K562 (cell line): ENCODE data around the gene HOXD13. TPM values are rescaled to one million over a fixed set of nuclear protein-coding genes. Genes with fewer than 3 reads are reported as not detected.

Experiments
- ATAC-seq: fragments of 200-7000 bp; cut with Tn5 transposase; 3 replicates; pipeline ENCODE4 v1.9.1; 2020; ENCODE audit warnings: moderate library complexity
- BruUV-seq: library from RNA; stranded (reverse); fragments of 400-500 nt; replicated peaks from 2 replicates; lab custom pipeline; 2021; lab: Mats Ljungman, UMichigan
- CTCF ChIA-PET: fragments of 300-600 bp; formaldehyde crosslinking; extraction: SDS; loops from one replicate; lab custom pipeline; 2021; ENCODE audit warnings: low intra/inter-chr PET ratio; lab: Yijun Ruan, JAX
- POLR2A ChIA-PET: fragments of 300-600, 350-650 bp; sonication (Branson Sonifier 250); formaldehyde crosslinking; extraction: SDS; loops from one replicate; lab custom pipeline; 2021; ENCODE audit warnings: antibody characterized with exemption, inconsistent platforms; lab: Yijun Ruan, JAX
- DNase-seq, 4 experiments: peaks; one replicate each; pipeline versions ENCODE4 v3.0.0 to v3.0.0-alpha.2; 2011 to 2018; ENCODE audit warnings: low spot score in 3 of 4, mixed read lengths in 3 of 4; ENCODE audit errors: extremely low read depth in 1 of 4
- FAIRE-seq: peaks from 2 replicates; lab custom pipeline; 2011; peaks lifted over from hg19 to GRCh38; lab: Jason Lieb, UNC
- H2AFZ ChIP-seq: 2 replicates; pipeline ENCODE4 v1.6.0; 2011; ENCODE audit warnings: low read depth, low read length, control low read depth, inconsistent platforms
- H3K27ac ChIP-seq: fragments of 200-600 bp; 3 replicates; pipeline ENCODE4 v1.8.0; 2011; ENCODE audit warnings: low read depth, mild to moderate bottlenecking, control low read depth, inconsistent platforms, low read length, moderate library complexity, mixed read lengths; ENCODE audit errors: extremely low read depth
- H3K27me3 ChIP-seq, 2 experiments: fragments of 300-600 bp in 1 of 2; 2 replicates in 1 of 2; 3 replicates in 1 of 2; pipeline versions ENCODE4 v1.6.0 to v1.8.0; 2011; ENCODE audit warnings: inconsistent platforms in 2 of 2, low read length in 2 of 2, mild to moderate bottlenecking in 1 of 2, mixed read lengths in 1 of 2, moderate library complexity in 1 of 2; ENCODE audit not compliant: control insufficient read depth in 2 of 2, insufficient read depth in 2 of 2
- H3K36me3 ChIP-seq: fragments of 300-600 bp; 3 replicates; pipeline ENCODE4 v1.8.0; 2011; ENCODE audit warnings: mild to moderate bottlenecking, low read length, inconsistent platforms; ENCODE audit not compliant: control insufficient read depth, insufficient read depth
- H3K4me1 ChIP-seq, 2 experiments: fragments of 200-600 bp in 1 of 2; replicated peaks in 1 of 2; 2 replicates in 1 of 2; 3 replicates in 1 of 2; pipeline versions ENCODE4 v1.5.1 to v1.8.0; 2011; ENCODE audit warnings: inconsistent platforms in 2 of 2, low read length in 2 of 2, mild to moderate bottlenecking in 1 of 2, mixed read lengths in 1 of 2, moderate library complexity in 1 of 2; ENCODE audit not compliant: control insufficient read depth in 2 of 2, insufficient read depth in 2 of 2
- H3K4me2 ChIP-seq: 2 replicates; pipeline ENCODE4 v1.6.1; 2011; ENCODE audit warnings: low read length, control low read depth, inconsistent platforms, mixed read lengths; ENCODE audit not compliant: insufficient read depth
- H3K4me3 ChIP-seq: fragments of 200-600 bp; sonication (generic), shearing (Covaris generic); 2 replicates; pipeline ENCODE4 v1.5.1; 2016; ENCODE audit warnings: control low read depth, inconsistent platforms
- H3K79me2 ChIP-seq: fragments of 200-600 bp; 3 replicates; pipeline ENCODE4 v1.8.0; 2011; ENCODE audit warnings: low read length, inconsistent platforms; ENCODE audit not compliant: control insufficient read depth, insufficient read depth
- H3K9ac ChIP-seq, 2 experiments: 2 replicates each; pipeline versions ENCODE4 v1.6.0 to v1.6.1; 2011; ENCODE audit warnings: low read depth in 2 of 2, low read length in 2 of 2, control low read depth in 1 of 2, inconsistent platforms in 1 of 2, mild to moderate bottlenecking in 1 of 2, mixed read lengths in 1 of 2; ENCODE audit not compliant: insufficient read depth in 1 of 2
- H3K9me1 ChIP-seq: one replicate; pipeline ENCODE4 v1.6.0; 2011; ENCODE audit warnings: inconsistent platforms, mild to moderate bottlenecking, low read length, moderate library complexity; ENCODE audit not compliant: control insufficient read depth, insufficient read depth
- H3K9me3 ChIP-seq: replicated peaks from 2 replicates; pipeline ENCODE4 v1.5.1; 2011; ENCODE audit warnings: low read depth, low read length, inconsistent platforms; ENCODE audit not compliant: control insufficient read depth, insufficient read depth
- H4K20me1 ChIP-seq: replicated peaks from 2 replicates; pipeline ENCODE4 v1.6.1; 2011; ENCODE audit warnings: low read length, inconsistent platforms, mixed read lengths; ENCODE audit not compliant: control insufficient read depth, insufficient read depth
- CBX2 ChIP-seq: fragments of 200-600 bp; sonication (generic); IDR thresholded peaks from one replicate; pipeline ENCODE4 v1.6.1; 2012; ENCODE audit warnings: mild to moderate bottlenecking, low read length, inconsistent platforms; ENCODE audit not compliant: insufficient read depth, poor library complexity, severe bottlenecking
- SAFB2 ChIP-seq: fragments of 200-400 bp; formaldehyde crosslinking; IDR thresholded peaks from 2 replicates; pipeline ENCODE4 v1.6.1; 2018; ENCODE audit warnings: borderline replicate concordance, low read length, low read depth, moderate library complexity; ENCODE audit not compliant: severe bottlenecking
- WGBS: fragments of 100-300 bp; shearing (Covaris generic); methylation state at CpG from one replicate; pipeline ENCODE4 v1.1.6; 2016; ENCODE audit warnings: low coverage, mixed read lengths; ENCODE audit not compliant: insufficient coverage; ENCODE audit errors: missing lambda C conversion rate; 5-methylcytosine and 5-hydroxymethylcytosine counted together
- in situ Hi-C: fragments of 300-500 bp; cut with MboI; formaldehyde crosslinking; loops from 4 replicates; pipeline ENCODE4 v1.15.0; 2018; ENCODE audit warnings: inconsistent platforms, mixed read lengths
- intact Hi-C: fragments of 100-400 bp; cut with micrococcal nuclease; formaldehyde crosslinking; loops from 2 replicates; pipeline ENCODE4 v1.14.2; 2022
- polyA plus RNA-seq, 8 experiments: library from polyadenylated mRNA; depleted of rRNA in 4 of 8; stranded (reverse) in 5 of 8; unstranded in 3 of 8; fragments of >200 nt; fragmentation: Nextera tagmentation in 2 of 8; fragmentation: Illumina TruSeq in 1 of 8; extraction: Ambion mirVana in 2 of 8; extraction: Trizol in 1 of 8; gene quantifications; 2 replicates each; pipeline versions ENCODE4 v1.2.1 to v1.2.3, GENCODE V29; 2011 to 2014; ENCODE audit warnings: inconsistent platforms in 1 of 8, missing spikeins in 1 of 8
- total RNA-seq, 7 experiments: library from RNA; depleted of rRNA in 6 of 7; stranded (reverse); fragments of >200 nt in 6 of 7; fragmentation: Illumina TruSeq in 2 of 7; extraction: Trizol in 2 of 7; gene quantifications; 2 replicates each; pipeline versions ENCODE4 v1.2.1 to v1.2.3, GENCODE V29; 2011 to 2021; ENCODE audit warnings: low replicate concordance in 1 of 7

The HOXD13 gene
- total and polyA plus RNA-seq, 9 of the 15 experiments (the other 6 are each of a cell fraction or from before 2014, with no cell fraction given): 0.03 to 0.04 TPM; not detected in 7

GRCh38 chr2:176076796-176077195, 15.7 kb upstream of the HOXD13 start:
- POLR2A ChIA-PET: no interaction called here
- H3K9me3 ChIP-seq: peaks cover 9% of the 10 kb centered on the region
- BruUV-seq: no TSS peak
- no peak for TF ChIP-seq SAFB2
- TF ChIP-seq CBX2: peak; percentile 54
- no peaks in the 10 kb centered on the region for H4K20me1 ChIP-seq
- in situ Hi-C loops: loop anchor here (10.0 to 25.0 kb wide), 2 partner anchors 392 to 1039 kb away; no protein-coding TSS in a partner anchor
- no peak overlapping the region for H3K4me3 ChIP-seq
- peaks cover 3 to 26% of the 10 kb centered on the region in 2 experiments; a peak in 3 of 5 replicates for H3K4me1 ChIP-seq
- no peak overlapping the region for H2AFZ ChIP-seq
- H3K9ac ChIP-seq: no peak overlapping the region
- ATAC-seq (no peak), FAIRE-seq (no peak), DNase-seq (no peak)
- no peaks in the 10 kb centered on the region for H3K36me3 ChIP-seq
- WGBS: 2% methylated on average over 2 of the region's 2 CpGs
- intact Hi-C loops: loop anchor here (10.0 kb wide), 1 partner anchor 212 kb away; no protein-coding TSS in a partner anchor
- no peaks in the 10 kb centered on the region for H3K9me1 ChIP-seq
- H3K27me3 ChIP-seq: peaks cover 50 to 59% of the 10 kb centered on the region in 2 experiments
- no peak overlapping the region for H3K27ac ChIP-seq
- CTCF ChIA-PET: interaction anchor here (0.7 to 1.1 kb wide), 3 partner anchors 386 to 720 kb away, joined by 3 read pairs; no protein-coding TSS in a partner anchor
- no peak overlapping the region for H3K4me2 ChIP-seq
- no peaks in the 10 kb centered on the region for H3K79me2 ChIP-seq
